NCI-H1436 (cell line): Measurements from ENCODE around the gene CIB4.
"Not testable (repeated sequence)": the region's sequence is repeated elsewhere in the genome, so short reads cannot be mapped to it uniquely, and the experiment has no call there.

Source experiments
- DNase-seq: peaks from one replicate; lab custom pipeline; 2025; lab: John Stamatoyannopoulos, UW

The CIB4 gene

GRCh38 chr2:26568076-26568890 is 72.9 kb downstream of the CIB4 start:
- DNase-seq, result no peak

GRCh38 chr2:26567534-26567933 is 73.6 kb downstream of the CIB4 start:
- no peak for DNase-seq

GRCh38 chr2:26566731-26567130 is 74.4 kb downstream of the CIB4 start:
- not testable (repeated sequence) for DNase-seq

- DNase-seq, result no peak
Measured at GRCh38 chr2:26566081-26566375, 75.1 kb downstream of the CIB4 start.

- DNase-seq, result no peak
Measured at GRCh38 chr2:26564121-26564644, 77.0 kb downstream of the CIB4 start.

- no peak for DNase-seq
Measured at GRCh38 chr2:26563686-26564085, 77.5 kb downstream of the CIB4 start.

GRCh38 chr2:26562811-26563645 is 78.1 kb downstream of the CIB4 start:
- no peak for DNase-seq

- peak; percentile 62 for DNase-seq
Measured at GRCh38 chr2:26561918-26562810, 79.0 kb downstream of the CIB4 start.

- no peak for DNase-seq
Measured at GRCh38 chr2:26561376-26561775, 79.8 kb downstream of the CIB4 start.

- no peak for DNase-seq
Measured at GRCh38 chr2:26560892-26561291, 80.3 kb downstream of the CIB4 start.

- no peak for DNase-seq
Measured at GRCh38 chr2:26559556-26559955, 81.6 kb downstream of the CIB4 start.

- DNase-seq, result no peak
Measured at GRCh38 chr2:26559044-26559405, 82.1 kb downstream of the CIB4 start.

GRCh38 chr2:26558271-26559043 is 82.7 kb downstream of the CIB4 start:
- DNase-seq, result no peak

- no peak for DNase-seq
Measured at GRCh38 chr2:26557244-26557925, 83.8 kb downstream of the CIB4 start.

GRCh38 chr2:26556309-26557243 is 84.6 kb downstream of the CIB4 start:
- no peak for DNase-seq

- no peak for DNase-seq
Measured at GRCh38 chr2:26555246-26556133, 85.7 kb downstream of the CIB4 start.

- no peak for DNase-seq
Measured at GRCh38 chr2:26552641-26553374, 88.4 kb downstream of the CIB4 start.
